Mucosa of gallbladder (tissue), 1 donor: ENCODE measurements around the gene PPFIA4. TPM values are rescaled to one million over a fixed set of nuclear protein-coding genes. Genes with fewer than 3 reads are reported as not detected.

ENCODE experiments used
- DNase-seq: peaks from one replicate; pipeline ENCODE4 v3.0.0-alpha.2; 2020; ENCODE audit warnings: low spot score
- total RNA-seq: library from RNA; stranded (reverse); gene quantifications from one replicate; pipeline ENCODE4 v1.2.1, GENCODE V29; 2021
- donor health status: DM: no; HTN: no; CAD: no.

The PPFIA4 gene
- total RNA-seq, 1 donor from 2014 or later, result 7.0 TPM

DNA sequence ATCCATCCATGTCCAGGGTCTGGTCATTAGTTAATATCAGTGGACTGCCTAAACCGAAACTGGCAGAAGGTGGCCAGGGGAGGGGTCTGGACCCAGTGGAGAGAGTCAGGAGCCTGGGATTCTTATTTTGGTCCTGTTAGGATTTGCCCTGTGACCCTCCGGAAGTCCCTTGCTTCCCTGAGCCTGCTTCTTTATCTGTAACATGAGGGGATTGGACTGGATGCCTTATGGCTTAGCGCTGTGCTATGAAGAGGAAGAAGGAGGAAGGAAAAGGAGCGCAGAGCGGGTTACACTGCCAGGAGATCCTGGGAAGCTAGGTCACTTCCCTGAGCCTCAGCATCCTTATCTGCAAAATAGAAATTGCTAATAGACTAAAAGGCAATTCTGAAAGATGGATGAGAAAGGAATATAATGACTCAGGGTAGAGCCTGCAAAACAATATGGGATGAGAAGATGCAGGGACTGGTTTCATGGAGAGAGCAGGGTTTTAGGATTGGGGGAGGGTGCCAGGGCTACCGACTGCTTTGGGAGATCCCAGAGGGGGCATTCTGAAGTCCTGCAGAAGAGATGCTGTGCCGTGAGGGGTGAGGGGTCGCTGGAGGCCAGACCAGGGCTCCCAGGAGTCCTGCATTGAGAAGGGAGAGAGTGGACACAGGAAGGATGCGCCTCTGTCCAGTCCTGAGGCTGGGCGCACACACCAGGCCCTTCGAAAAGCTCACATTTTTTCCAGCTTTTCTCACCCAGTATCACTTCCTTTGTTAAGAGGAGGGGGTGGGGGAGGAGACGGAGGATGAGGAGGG, 100.8 kb downstream of the PPFIA4 start:
- no peak for DNase-seq

DNA sequence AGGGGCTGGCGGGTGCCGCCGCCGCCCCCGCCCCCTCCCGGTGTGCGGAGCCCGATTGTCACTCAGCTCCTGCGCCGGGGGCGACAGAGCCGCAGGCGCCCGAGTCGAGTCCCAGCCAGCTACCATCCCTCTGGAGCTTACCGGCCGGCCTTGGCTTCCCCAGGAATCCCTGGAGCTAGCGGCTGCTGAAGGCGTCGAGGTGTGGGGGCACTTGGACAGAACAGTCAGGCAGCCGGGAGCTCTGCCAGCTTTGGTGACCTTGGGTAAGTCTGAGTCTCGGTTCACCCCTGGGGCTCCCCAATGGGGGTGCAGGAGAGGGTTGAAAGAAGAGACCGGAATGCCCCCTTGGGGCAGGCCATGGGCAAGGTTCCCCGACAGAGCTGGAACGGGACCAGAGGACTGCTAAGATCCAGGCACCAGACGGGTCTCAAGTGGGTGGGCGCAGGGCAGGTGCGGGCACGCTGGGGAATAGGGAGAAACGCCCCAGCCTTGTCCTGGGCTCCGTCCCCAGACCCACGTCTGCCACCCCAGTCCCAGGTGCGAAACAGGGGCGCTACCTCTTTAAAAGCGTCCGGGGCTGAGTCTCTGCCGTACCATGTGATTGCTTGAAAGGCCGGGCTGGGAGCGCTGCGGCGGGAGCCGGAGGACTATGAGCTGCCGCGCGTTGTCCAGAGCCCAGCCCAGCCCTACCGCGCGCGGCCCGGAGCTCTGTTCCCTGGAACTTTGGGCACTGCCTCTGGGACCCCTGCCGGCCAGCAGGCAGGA, 101.6 kb downstream of the PPFIA4 start, which contains the start of gene ADORA1:
TSS of gene ADORA1 (plus strand) at position 61 of the 765 bp plus-strand sequence. CDS start 1,116 bp downstream, outside the sequence.
- peak; percentile 71 for DNase-seq

DNA sequence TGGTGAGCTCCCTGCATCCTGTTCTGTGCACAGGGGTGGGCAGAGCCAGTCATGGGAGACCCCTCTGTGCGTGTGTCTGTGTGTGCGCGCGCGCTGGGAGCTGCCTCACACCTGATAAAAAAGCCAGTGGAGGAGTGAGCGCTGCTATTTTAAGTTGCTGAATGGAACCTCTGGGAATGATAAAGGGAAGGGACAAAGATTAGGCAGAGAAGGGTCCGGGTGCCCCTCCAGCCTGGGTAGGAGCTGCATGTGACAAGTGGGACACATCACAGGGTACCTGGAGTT, 102.1 kb downstream of the PPFIA4 start:
- no peak for DNase-seq

Other genes starting within 250 kb of the PPFIA4 start
- gene KDM5B, start 218.1 kb upstream of the PPFIA4 start, total RNA-seq, result 75.0 TPM
- gene PCAT6, start 215.5 kb upstream of the PPFIA4 start, total RNA-seq, result 2.3 TPM
- 11.0 TPM for gene RABIF, start 137.3 kb upstream of the PPFIA4 start, total RNA-seq
- 26.8 TPM for gene KLHL12, start 99.3 kb upstream of the PPFIA4 start, total RNA-seq
- gene ADIPOR1, start 68.2 kb upstream of the PPFIA4 start, total RNA-seq, result 80.4 TPM
- 78.3 TPM for gene CYB5R1, start 59.2 kb upstream of the PPFIA4 start, total RNA-seq
- gene TMEM183A, start 19.1 kb upstream of the PPFIA4 start, total RNA-seq, result 46.3 TPM
- not detected for gene MYOG, start 59.5 kb downstream of the PPFIA4 start, total RNA-seq
- gene ADORA1, start 101.2 kb downstream of the PPFIA4 start, total RNA-seq, result 7.3 TPM
- gene MYBPH, start 149.3 kb downstream of the PPFIA4 start, total RNA-seq, result not detected
- gene CHI3L1, start 160.2 kb downstream of the PPFIA4 start, total RNA-seq, result 0.40 TPM
- gene CHIT1, start 203.2 kb downstream of the PPFIA4 start, total RNA-seq, result 0.06 TPM